IPS DF 4.7 (cell line): ENCODE data around the gene ADAR.

ENCODE experiments used
- DNase-seq: peaks from one replicate; pipeline ENCODE4 v3.0.0-alpha.2; 2013; ENCODE audit warnings: low spot score; ENCODE audit errors: extremely low read depth

ADAR gene

DNA sequence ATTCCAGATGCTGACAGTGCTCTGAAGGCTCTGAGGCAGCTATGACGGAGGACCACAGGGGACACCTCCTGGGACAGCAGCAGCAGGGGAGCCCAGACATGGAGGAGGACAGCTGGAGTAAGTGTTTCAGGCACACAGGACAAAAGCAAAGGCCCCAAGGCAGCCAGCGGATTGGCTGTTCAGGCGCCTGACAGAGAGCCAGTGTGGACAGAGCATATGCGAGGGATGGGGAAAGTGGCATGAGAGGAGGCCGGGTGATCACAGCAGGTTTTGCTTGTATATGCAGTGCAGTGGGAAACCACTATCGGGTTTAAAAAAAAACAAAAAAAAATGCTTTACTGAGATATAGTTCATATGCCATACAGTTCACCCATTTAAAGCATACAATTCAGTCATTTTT, 21.3 kb downstream of the ADAR start:
- DNase-seq, result no peak

DNA sequence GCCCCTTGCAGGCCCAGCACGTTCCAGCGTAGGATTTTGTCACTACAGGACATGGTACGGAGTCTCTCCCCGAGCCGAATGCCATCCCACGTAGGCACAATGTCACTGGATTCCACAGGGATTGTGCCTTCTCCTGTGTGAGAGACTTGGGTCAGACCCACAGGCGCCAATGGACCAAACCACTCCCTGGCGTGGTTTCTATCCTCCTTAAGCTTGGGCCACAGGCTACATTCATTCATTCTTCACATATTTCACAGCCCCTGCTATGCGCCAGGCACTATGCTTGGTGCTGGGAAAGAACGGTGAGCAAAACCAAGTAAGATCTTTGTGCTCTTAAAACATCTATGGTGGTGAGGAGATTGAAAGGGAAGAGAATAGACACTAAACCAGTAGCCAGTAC, 21.8 kb downstream of the ADAR start:
- no peak for DNase-seq

DNA sequence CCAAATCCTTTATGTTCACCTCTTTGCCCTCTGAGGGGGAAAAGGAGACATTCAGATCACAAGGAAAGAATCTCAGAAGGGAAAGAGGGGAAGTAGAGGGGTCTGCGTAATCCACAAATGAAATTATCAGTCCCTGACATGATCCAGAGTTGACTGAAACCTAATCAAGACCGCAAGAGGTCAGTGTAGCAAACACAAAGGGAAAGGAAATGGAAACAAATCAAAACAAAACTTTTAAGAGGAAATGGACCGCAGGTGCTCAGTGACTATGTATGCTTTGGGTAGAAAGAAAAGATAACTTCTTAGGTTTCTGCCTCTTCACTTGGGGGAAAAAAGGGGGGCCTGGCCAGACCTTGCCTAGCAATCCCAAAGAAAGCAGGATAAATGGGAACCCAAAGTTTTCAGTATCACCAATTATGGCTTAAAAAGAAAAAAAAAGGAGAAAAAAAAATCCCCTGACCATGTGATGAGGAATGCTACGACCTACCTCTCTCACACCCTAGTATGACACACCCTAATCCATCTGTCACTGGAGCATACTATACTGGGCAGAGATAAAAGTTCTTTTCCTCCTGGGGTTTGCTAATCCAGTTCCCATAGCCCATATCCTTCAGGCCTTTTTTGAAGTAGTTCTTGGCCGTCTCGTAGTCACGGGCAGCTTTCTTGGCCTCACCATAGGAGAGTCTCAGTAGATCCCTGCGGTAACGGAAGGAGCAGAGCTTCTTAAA, 23.6 kb downstream of the ADAR start:
- no peak for DNase-seq

DNA sequence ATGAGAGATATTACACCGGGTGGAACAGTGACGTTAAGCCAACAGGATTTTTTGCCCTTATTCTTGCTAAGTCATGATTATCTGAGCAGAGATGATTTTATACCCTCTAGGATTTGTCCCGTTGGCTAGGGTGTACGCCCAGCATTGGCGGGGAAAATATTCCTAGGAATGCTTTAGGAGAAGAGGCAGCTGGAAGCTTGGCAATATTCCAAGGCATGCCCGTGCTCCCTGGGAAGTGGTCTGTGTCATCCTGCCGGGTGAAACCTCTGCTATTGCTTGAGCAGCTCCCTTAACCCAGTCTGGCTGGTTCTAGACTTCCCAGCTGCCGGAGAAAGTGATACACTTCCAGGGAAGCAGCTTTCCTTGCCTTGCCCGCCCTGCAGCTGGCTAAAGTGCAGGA, 24.2 kb downstream of the ADAR start:
- DNase-seq, result no peak

DNA sequence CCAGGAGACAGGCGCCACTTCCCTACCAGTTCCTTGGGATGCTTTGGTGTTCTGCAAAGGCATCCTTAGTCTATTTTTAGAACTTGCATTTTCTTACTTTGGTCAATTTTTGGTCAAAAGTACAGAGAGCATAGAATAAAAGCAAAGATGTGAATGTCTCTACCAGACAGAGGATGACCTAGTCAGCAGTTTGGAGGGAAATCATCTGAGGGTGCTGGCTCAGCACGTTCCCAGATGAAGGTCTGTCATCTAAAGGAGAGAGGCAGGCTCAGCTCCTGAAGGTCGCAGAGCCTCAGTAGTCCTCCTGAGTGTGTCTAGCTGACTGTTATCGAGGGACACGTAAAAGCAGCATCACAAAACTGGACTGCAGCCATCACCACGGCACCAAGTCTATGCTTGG, 25.1 kb downstream of the ADAR start:
- no peak for DNase-seq

DNA sequence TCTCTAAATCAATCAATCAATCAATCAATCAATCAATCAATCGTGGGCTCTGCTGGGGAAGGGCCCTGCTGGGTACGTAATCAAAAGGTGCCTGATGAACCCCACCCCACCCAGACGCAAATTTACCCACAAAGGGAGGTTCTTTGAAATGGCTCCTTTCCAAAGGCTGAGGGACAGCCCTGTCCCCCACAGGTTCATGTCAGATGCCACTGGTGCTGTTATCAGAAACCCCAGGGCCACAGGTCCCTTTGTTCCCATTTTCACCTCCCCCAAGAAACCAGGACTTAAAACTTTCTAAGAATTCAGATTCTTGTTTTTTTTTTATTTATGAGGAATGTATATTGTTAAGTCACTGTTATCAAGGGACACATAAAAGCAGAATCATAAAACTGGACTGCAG, 26.2 kb downstream of the ADAR start:
- DNase-seq, result no peak

DNA sequence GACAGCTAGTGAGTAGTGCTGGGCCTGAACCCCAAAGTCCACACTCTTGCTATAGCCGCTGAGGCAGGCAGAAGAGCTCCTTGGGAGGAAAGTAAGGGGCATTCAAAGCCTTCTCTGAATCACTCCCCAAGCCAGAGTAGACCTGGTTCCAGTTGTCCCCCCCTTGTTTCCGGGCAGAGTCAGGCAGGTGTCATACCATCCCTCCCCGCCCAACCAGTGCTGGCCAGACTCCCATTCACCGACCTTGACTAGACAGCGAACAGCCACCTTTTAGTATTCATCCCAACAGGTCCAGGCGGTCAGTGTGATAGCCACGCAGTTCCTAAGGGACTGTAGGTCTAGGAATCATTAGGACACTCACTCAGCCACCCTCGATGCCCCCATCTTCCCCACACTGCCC, 28.6 kb downstream of the ADAR start:
- DNase-seq, result no peak

DNA sequence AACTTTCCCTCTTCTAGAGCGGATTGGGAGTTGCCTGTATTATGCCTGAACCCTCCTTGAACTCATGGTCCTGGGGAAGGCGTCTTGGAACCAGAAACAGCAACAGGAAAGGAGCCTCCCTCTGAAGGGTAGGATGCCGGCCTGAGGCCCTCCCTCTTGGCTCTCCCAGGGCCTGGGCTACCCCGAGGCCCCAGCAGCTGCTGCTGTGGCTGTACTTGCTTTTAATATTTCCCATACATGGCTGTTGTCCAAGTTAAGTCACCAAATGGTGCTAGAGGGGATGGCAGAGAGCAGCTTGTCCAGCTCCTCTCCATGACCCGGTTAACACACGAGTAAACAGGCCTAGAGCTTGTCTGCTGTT, 29.9 kb downstream of the ADAR start:
- DNase-seq, result no peak

DNA sequence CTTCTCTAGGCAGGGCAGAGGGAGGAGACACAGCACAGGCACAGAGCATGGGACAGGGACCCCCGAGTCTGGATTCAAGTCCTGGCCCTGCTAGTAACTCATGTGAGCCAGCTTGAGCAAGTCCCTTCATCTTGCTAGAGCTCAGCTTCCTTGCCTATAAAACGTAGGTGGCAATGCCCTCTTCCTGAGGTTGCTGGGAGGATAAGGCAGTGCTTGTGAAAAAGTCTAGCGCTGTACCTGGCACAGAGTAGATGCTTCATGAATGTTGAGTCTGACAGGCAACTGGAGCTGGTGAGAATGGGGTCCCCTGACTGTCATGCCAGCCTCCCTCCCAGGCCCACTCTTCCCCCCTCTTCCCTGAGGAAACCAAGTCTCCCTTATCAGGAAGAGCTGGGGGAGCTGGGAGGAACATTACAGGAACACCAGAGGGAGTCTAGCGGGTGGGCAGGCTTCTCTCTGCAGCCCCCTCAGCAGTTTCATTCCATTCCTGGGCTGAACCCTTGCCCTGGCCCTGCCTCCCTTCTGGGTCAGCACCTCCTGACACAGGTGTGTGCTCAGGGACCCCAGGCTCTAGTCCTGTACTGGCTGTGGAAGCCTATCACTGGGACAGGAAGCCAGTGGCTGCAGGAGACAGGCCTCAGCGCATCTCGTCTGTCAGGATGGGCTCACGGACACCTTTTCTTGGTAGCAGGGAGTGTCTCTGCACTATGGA, 30.5 kb downstream of the ADAR start:
- no peak for DNase-seq

DNA sequence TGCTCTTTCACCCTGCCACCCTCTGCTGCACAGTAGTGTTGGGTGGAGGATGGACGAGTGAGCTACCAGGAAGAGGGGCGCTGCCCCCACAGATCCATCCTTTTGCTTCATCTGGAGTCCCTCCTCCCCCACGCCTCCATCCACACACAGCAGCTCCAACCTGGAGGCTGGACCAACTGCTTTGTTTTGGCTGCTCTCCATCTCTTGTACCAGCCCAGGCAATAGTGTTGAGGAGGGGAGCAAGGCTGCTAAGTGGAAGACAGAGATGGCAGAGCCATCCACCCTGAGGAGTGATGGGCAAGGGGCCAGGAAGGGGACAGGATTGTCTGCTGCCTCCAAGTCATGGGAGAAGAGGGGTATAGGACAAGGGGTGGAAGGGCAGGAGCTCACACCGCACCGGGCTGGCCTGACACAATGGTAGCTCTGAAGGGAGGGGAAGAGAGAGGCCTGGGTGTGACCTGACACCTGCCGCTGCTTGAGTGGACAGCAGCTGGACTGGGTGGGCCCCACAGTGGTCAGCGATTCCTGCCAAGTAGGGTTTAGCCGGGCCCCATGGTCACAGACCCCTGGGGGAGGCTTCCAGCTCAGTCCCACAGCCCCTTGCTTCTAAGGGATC, 31.9 kb downstream of the ADAR start:
- no peak for DNase-seq

DNA sequence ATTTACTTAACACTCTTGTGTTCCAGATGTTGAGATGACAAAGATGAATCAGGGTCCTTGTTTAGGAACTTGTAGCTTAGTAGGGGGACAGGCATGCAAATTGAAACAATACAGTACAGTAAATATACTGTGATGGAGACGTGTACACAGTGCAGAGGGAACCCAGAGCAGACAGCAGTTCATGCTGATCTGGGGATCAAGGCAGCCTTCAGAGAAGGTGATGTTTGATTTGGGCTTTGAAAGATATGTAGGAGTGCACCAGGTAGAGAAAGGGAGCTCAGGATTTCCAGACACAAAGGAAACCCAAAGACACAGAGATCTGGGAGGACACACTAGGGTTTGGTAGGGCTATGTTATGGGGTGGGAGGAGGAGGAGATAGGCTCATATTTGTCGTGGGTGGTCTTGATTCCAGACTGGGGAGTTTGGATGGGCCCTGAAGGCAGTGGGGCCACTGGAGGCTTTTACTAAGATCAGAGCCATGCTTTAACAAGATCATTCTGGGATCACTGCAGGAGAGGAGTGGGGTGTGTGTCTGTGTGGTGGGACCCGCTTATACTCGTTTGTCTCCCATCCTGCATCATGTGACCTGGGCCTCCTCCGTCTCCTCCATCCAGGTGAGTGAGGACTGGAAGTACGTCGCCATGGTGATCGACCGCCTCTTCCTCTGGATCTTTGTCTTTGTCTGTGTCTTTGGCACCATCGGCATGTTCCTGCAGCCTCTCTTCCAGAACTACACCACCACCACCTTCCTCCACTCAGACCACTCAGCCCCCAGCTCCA, 32.6 kb downstream of the ADAR start:
- no peak for DNase-seq

DNA sequence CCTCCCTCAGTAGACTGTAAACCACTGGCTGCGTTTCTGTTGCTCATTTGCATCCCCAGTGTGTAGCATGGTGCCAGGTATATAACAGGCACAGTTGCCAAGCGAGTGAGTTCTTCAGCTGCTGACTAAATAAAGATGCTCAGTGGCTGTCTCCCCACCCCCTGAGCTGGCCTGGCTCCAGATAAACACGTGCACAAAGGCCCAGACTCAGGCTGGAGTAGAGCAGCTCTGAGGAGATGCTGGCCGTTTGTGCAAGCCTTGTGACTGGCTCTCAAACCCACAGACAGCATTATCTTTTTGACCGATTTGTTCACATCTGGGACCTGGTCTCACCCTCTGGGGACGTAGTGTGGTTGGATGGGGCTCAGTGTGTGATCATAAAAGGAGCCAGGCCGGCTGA, 33.3 kb downstream of the ADAR start:
- DNase-seq, result no peak

DNA sequence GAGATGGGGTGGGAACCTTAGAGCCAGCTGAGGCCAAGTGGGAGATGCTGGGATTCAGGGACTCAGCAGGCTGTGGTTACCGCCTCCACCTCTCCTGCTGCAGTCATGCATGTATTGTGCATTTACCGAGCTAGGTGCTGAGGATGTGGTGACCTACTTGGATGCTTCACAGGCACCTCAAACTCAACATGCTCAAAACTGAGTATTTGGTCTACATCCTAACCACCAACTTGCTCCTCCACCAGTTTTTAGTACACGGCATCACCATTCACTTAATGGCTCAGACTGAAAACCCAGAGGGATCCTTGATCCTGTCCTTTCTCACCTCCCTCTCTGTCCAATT, 34.8 kb downstream of the ADAR start:
- DNase-seq, result no peak

DNA sequence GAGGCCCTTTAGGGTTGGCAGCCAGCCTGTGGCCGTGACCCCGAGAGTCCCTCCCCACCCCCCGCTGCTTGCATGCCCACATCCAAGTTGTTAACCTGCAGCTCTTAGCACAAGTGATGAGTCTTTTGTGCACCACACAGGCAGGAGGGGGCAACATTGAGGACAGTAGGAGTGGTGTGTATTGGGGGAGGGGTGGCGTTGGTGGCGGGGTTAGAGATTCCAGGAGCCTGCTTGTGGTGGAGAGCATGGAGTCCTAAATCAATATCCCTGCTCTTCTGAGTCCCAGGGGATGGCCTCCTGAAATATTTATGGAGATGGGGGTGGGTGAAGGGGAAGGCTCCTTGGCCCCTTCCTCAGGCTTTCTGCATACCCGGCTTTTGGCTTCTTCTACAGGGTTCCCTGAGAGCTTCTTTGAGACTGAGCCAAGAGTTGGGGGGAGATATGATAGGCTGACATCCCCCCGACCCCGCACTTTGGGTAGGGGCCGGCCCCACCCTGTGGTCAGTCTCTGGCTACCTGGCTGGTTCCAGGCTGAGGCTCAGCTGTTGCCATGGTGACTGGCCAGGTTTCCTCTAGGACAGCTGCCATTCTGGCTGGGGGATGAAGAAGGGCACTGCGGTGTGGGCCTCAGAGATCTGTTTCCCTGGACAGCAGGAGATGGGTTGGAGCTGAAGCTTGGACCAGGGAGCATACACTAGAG, 35.4 kb downstream of the ADAR start:
- DNase-seq, result no peak

DNA sequence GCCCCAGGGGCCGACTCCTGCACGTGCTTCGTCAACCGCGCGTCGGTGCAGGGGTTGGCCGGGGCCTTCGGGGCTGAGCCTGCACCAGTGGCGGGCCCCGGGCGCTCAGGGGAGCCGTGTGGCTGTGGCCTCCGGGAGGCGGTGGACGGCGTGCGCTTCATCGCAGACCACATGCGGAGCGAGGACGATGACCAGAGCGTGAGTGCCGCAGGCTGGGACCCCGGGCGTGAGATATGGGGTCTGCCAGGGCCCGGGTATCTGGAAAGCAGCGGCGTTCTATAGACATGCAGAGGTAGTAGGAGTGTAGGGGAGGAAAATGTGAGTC, 36.1 kb downstream of the ADAR start:
- no peak for DNase-seq

DNA sequence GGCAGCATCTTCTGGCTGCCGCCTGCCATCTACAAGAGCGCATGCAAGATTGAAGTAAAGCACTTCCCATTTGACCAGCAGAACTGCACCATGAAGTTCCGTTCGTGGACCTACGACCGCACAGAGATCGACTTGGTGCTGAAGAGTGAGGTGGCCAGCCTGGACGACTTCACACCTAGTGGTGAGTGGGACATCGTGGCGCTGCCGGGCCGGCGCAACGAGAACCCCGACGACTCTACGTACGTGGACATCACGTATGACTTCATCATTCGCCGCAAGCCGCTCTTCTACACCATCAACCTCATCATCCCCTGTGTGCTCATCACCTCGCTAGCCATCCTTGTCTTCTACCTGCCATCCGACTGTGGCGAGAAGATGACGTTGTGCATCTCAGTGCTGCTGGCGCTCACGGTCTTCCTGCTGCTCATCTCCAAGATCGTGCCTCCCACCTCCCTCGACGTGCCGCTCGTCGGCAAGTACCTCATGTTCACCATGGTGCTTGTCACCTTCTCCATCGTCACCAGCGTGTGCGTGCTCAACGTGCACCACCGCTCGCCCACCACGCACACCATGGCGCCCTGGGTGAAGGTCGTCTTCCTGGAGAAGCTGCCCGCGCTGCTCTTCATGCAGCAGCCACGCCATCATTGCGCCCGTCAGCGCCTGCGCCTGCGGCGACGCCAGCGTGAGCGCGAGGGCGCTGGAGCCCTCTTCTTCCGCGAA, 36.6 kb downstream of the ADAR start:
- no peak for DNase-seq

DNA sequence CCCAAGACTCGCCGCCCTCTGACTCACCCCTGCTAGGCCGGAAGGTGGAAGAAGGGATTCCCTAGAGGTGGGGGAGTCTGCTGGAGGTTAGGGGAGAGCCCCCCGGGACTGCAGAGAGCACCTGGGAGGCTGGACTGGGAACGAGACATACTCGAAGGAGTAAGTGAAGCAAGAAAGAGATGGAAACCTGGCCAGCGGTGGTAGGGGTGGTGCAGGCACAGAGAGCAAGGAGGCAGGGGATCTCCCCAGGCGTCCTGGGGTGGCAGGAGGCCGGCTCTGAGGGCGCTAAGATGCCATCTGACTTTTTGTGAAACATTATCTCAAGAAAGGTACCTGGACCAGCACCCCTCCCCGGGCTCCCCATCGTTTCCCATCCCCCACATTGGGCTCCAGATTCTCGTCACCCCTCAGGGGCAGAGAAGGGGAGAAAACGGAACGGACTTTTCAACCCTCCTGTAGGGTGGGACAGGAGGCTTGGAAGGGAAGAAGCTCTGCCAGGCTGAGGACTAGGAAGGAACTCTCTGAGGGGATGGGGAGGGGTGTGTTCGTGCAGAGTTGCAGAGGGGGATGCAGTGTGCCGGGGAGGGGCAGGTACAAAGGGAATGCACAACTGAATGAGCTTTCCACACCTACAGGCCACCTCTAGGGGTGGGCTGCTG, 39.7 kb downstream of the ADAR start:
- DNase-seq, result no peak

DNA sequence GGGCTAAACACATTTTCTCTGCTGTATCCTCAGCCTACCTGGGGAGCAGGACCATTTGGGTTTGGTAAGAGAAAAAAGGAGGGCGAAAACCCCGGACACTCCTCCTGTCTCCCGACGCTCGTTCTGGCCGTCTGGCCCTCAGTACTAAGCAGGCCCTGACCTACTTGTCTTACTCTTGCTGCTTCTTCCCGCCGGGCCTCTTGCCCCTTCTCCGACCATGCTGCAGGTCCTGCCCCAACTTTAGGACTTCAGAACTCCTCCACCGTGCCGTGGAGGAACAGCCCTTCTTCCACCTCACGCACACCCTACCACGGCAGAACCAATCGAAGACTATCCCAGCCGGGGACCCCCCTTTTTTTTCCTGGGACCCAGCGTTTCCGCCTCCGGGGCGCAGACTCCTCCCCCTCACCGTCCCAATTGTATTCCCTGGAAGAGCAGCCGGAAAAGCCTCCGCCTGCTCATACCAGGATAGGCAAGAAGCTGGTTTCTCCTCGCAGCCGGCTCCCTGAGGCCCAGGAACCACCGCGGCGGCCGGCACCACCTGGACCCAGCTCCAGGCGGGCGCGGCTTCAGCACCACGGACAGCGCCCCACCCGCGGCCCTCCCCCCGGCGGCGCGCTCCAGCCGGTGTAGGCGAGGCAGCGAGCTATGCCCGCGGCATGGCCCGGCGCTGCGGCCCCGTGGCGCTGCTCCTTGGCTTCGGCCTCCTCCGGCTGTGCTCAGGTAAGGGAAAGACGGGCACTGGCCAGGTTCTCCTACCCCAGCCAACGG, 40.4 kb downstream of the ADAR start, which contains the start of gene CHRNB2:
Gene CHRNB2, plus strand, starts transcription at position 393 of the 771 bp plus-strand sequence. Its CDS starts 267 bp downstream, at position 660.
- peak; percentile 36 for DNase-seq

DNA sequence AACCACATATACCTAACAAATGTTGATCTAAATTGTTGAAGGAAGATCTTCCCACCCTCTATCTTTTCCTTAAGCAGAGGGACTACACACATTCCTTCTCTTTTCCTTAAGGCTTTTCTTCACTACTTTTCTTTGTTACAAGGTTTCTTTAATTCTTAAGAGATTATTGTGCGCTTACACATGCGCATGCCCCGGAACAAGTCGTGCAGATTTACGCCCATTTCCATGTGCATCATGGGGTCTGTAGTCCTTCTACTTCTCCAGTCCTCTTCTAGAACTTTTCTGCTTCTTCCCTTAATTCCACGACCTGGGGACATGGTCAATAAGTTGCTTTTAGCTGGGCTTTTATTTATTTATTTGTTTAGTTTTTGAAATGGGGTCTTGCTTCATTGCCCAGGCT, 42.1 kb downstream of the ADAR start:
- DNase-seq, result no peak
